Measurements from ENCODE around the gene FAM149A. TPM values are rescaled to one million over a fixed set of nuclear protein-coding genes. Genes with fewer than 3 reads are reported as not detected.

Gene FAM149A
- total RNA-seq, 1 experiment from 2014 or later: 24.1 TPM

GRCh38 chr4:186158021-186158813 is 53.7 kb downstream of the FAM149A start:
- no peak for DNase-seq (ENCODE audit: low spot score)

GRCh38 chr4:186158966-186159365 is 54.5 kb downstream of the FAM149A start:
- no peak for DNase-seq (ENCODE audit: low spot score)

- no peak for DNase-seq (ENCODE audit: low spot score)
Measured at GRCh38 chr4:186159613-186160012, 55.1 kb downstream of the FAM149A start.

- DNase-seq (ENCODE audit: low spot score): no peak
Measured at GRCh38 chr4:186161138-186161537, 56.6 kb downstream of the FAM149A start.

- DNase-seq (ENCODE audit: low spot score): no peak
Measured at GRCh38 chr4:186166852-186167512, 62.5 kb downstream of the FAM149A start.

- DNase-seq (ENCODE audit: low spot score): no peak
Measured at GRCh38 chr4:186167605-186168004, 63.1 kb downstream of the FAM149A start.

GRCh38 chr4:186168750-186169149 is 64.2 kb downstream of the FAM149A start:
- DNase-seq (ENCODE audit: low spot score): no peak

GRCh38 chr4:186169333-186169944 is 64.9 kb downstream of the FAM149A start:
- DNase-seq (ENCODE audit: low spot score): no peak

GRCh38 chr4:186169945-186170802 is 65.7 kb downstream of the FAM149A start:
- no peak for DNase-seq (ENCODE audit: low spot score)

GRCh38 chr4:186170966-186171365 is 66.5 kb downstream of the FAM149A start:
- DNase-seq (ENCODE audit: low spot score): no peak

- DNase-seq (ENCODE audit: low spot score): no peak
Measured at GRCh38 chr4:186172546-186172945, 68.0 kb downstream of the FAM149A start.

- DNase-seq (ENCODE audit: low spot score): no peak
Measured at GRCh38 chr4:186188107-186188506, 83.6 kb downstream of the FAM149A start.

GRCh38 chr4:186189656-186190055 is 85.2 kb downstream of the FAM149A start:
- no peak for DNase-seq (ENCODE audit: low spot score)

GRCh38 chr4:186190581-186191199 is 86.2 kb downstream of the FAM149A start:
- DNase-seq (ENCODE audit: low spot score): peak; percentile 45

GRCh38 chr4:186191200-186192065 is 86.9 kb downstream of the FAM149A start, which contains the start of gene CYP4V2:
TSS of gene CYP4V2 (plus strand) at chr4:186191567. CDS start at chr4:186191824, 257 bp downstream.
- DNase-seq (ENCODE audit: low spot score): peak; percentile 63

- peak; percentile 29 for DNase-seq (ENCODE audit: low spot score)
Measured at GRCh38 chr4:186192066-186192612, 87.6 kb downstream of the FAM149A start.

- DNase-seq (ENCODE audit: low spot score): no peak
Measured at GRCh38 chr4:186193851-186194250, 89.3 kb downstream of the FAM149A start.

GRCh38 chr4:186196063-186196462 is 91.6 kb downstream of the FAM149A start:
- no peak for DNase-seq (ENCODE audit: low spot score)

GRCh38 chr4:186200516-186200915 is 96.0 kb downstream of the FAM149A start:
- no peak for DNase-seq (ENCODE audit: low spot score)

- no peak for DNase-seq (ENCODE audit: low spot score)
Measured at GRCh38 chr4:186201010-186201409, 96.5 kb downstream of the FAM149A start.
